Adrenal gland (tissue), 5 donors: ENCODE results near the gene FXYD7.

Experiments
- POLR2A ChIP-seq, 2 donors: fragments of 450-650 bp; IDR thresholded peaks; one replicate each; pipeline ENCODE4 v1.6.1; 2017; ENCODE audit warnings: antibody characterized with exemption in 2 of 2, mild to moderate bottlenecking in 2 of 2, moderate library complexity in 1 of 2
- TF ChIP-seq, protein P1 (sequence below), 6 experiments: fragments of 450-650 bp in 4 of 6; fragments of 200-600 bp in 2 of 6; sonication (generic) in 1 of 6; IDR thresholded peaks; 1 replicate in 5 of 6; 2 replicates in 1 of 6; pipeline versions ENCODE4 v1.5.1 to v1.8.0; 2016 to 2021; ENCODE audit warnings: antibody characterized with exemption in 6 of 6, mild to moderate bottlenecking in 2 of 6, moderate library complexity in 1 of 6
- donor health status: DM: no; HTN: no; CAD: no.

DNA sequence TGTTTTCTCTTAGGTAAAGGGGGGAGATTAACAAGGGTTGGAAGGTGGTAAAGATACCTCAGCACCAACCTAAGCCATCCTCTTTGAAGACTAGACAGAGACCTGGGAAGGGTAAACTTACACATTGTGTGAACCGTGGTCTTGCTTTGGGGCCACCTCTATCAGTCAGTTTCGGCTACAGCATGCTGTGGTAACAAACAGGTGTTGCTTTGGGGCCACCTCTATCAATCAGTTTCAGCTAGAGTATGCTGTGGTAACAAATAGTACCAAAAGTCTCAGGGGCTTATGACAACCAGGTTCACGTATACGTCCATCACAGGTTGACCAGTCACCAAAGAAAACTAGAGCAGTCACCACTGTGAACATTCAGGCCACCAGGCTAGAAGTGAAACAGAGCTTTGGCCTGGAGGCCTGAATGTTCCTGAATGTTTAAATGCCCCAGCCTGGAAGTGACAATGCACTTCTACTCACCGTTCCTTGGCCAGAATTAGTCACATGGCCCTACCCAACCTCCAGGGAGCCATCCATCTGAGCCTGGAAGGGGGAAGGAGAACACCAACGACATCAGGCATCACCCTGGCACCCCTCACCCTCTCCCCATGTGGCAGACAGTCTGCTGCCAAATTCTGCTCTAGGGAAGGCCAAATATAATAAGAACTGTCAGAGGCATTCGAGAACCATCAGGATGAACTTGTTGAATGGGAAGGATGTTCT is 3.8 kb downstream of the FXYD7 start:
- TF ChIP-seq, protein P1, sequence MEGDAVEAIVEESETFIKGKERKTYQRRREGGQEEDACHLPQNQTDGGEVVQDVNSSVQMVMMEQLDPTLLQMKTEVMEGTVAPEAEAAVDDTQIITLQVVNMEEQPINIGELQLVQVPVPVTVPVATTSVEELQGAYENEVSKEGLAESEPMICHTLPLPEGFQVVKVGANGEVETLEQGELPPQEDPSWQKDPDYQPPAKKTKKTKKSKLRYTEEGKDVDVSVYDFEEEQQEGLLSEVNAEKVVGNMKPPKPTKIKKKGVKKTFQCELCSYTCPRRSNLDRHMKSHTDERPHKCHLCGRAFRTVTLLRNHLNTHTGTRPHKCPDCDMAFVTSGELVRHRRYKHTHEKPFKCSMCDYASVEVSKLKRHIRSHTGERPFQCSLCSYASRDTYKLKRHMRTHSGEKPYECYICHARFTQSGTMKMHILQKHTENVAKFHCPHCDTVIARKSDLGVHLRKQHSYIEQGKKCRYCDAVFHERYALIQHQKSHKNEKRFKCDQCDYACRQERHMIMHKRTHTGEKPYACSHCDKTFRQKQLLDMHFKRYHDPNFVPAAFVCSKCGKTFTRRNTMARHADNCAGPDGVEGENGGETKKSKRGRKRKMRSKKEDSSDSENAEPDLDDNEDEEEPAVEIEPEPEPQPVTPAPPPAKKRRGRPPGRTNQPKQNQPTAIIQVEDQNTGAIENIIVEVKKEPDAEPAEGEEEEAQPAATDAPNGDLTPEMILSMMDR (IDR thresholded peaks at IDR 0.05): no peak
- TF ChIP-seq POLR2A (IDR thresholded peaks at IDR 0.05): no peak
